Colonic mucosa (tissue), 4 donors: ENCODE data around the gene CLIC1. TPM values are rescaled to one million over a fixed set of nuclear protein-coding genes. Genes with fewer than 3 reads are reported as not detected.

Experiments
- DNase-seq: peaks from one replicate; pipeline ENCODE4 v3.0.0-alpha.2; 2020
- H3K27ac ChIP-seq: fragments of 200-600 bp; one replicate; pipeline ENCODE4 v1.8.0; 2021
- H3K27me3 ChIP-seq: fragments of 200-600 bp; one replicate; pipeline ENCODE4 v1.8.0; 2021
- H3K36me3 ChIP-seq: fragments of 200-600 bp; one replicate; pipeline ENCODE4 v1.8.0; 2021
- H3K4me1 ChIP-seq: fragments of 200-600 bp; one replicate; pipeline ENCODE4 v1.8.0; 2021; ENCODE audit warnings: mild to moderate bottlenecking
- H3K4me3 ChIP-seq: fragments of 200-600 bp; one replicate; pipeline ENCODE4 v1.8.0; 2021
- H3K9ac ChIP-seq, 2 donors: one replicate each; pipeline ENCODE4 v1.7.0; 2013; ENCODE audit warnings: control low read depth in 2 of 2, low read depth in 2 of 2, low read length in 2 of 2
- H3K9me3 ChIP-seq: fragments of 200-600 bp; one replicate; pipeline ENCODE4 v1.8.0; 2021
- CTCF ChIP-seq: fragments of 200-600 bp; IDR thresholded peaks from one replicate; pipeline ENCODE4 v1.8.0; 2022; ENCODE audit warnings: antibody characterized with exemption, mild to moderate bottlenecking
- intact Hi-C: fragments of 100-400 bp; cut with DNase I; formaldehyde crosslinking; loops from one replicate; pipeline ENCODE4 v1.14.1; 2022
- total RNA-seq, 2 donors: library from RNA; stranded (reverse); fragmentation: NEBNext Ultra II Directional in 1 of 2; extraction: Animal tissue kit (Norgen Biotek cat#: 25700) in 1 of 2; gene quantifications; one replicate each; pipeline ENCODE4 v1.2.1, GENCODE V29; 2021
- donor health status: healthy.
- donor health status: DM: no; HTN: no; CAD: no.
- donor health status: DM: no; HTN: no; CAD: no.

The CLIC1 gene
- 100 to 1,000 TPM; 622 to 646 TPM for total RNA-seq

- Histone ChIP-seq H3K4me1 (peaks cover 10% of the 10 kb centered on the region), H3K9me3 (no peaks in the 10 kb centered on the region), H3K4me3 (peak within 1 kb of the TSS; percentile 74), H3K27ac (peak within 1 kb of the TSS; percentile 86), H3K27me3 (no peaks in the 10 kb centered on the region), H3K9ac (peak within 1 kb of the TSS; percentile 95 to 100), H3K36me3 (peaks cover 14% of the 10 kb centered on the region)
- intact Hi-C loops, result loop anchor here (5.0 kb wide), 1 partner anchor 34 kb away; the partner anchor contains the start of gene ABHD16A
- no peak for TF ChIP-seq CTCF
- peak; percentile 95 for DNase-seq
These were observed at the start of gene CLIC1 for GRCh38 chr6:31736021-31736767. Gene CLIC1, minus strand, starts transcription at chr6:31736530. Its CDS starts 230 bp downstream, at chr6:31736300.

DNA sequence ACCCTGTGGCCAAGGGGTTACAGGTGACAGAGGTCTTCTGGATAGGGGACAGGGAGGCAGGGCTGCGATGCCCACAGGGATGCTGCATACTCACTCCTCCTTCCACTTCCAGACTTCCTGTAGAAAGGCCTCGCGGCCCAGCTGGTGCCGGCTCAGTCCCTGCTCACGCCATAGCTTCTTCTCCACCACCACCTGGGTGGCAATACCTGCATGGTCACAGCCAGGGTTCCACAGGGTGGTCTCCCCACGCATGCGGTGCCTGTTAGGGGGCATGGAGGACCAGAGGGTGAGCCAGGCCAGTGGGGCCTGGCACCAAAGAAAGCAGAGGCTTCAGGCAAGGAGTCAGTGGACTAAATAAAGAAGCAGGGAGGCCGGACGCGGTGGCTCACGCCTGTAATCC, 49.1 kb upstream of the CLIC1 start:
- intact Hi-C loops, result no loop called here
- Histone ChIP-seq H3K36me3 (no peaks in the 10 kb centered on the region), H3K4me3 (no peak overlapping the region), H3K9me3 (no peaks in the 10 kb centered on the region), H3K27ac (no peak overlapping the region), H3K9ac (no peak overlapping the region), H3K4me1 (no peaks in the 10 kb centered on the region), H3K27me3 (no peaks in the 10 kb centered on the region)
- no peak for DNase-seq
- TF ChIP-seq CTCF, result no peak

GRCh38 chr6:31784098-31784925, 48.0 kb upstream of the CLIC1 start:
- Histone ChIP-seq H3K36me3 (no peaks in the 10 kb centered on the region), H3K27ac (no peak overlapping the region), H3K4me1 (no peaks in the 10 kb centered on the region), H3K4me3 (no peak overlapping the region), H3K9me3 (no peaks in the 10 kb centered on the region), H3K27me3 (no peaks in the 10 kb centered on the region), H3K9ac (no peak overlapping the region)
- intact Hi-C loops, result no loop called here
- no peak for DNase-seq
- TF ChIP-seq CTCF, result no peak

GRCh38 chr6:31782126-31782855, 46.0 kb upstream of the CLIC1 start:
- no peaks in the 10 kb centered on the region for H3K27me3 ChIP-seq
- TF ChIP-seq CTCF, result no peak
- DNase-seq, result no peak
- H3K4me1 ChIP-seq, result no peaks in the 10 kb centered on the region
- intact Hi-C loops, result no loop called here
- H3K9me3 ChIP-seq, result no peaks in the 10 kb centered on the region
- no peak overlapping the region for H3K9ac ChIP-seq
- H3K4me3 ChIP-seq, result no peak overlapping the region
- H3K36me3 ChIP-seq, result no peaks in the 10 kb centered on the region
- H3K27ac ChIP-seq, result no peak overlapping the region
